ENCODE data around the gene TGM6.

Gene TGM6

GRCh38 chr20:2421247-2421646, 40.5 kb downstream of the TGM6 start:
- TF ChIP-seq CTCF (IDR thresholded peaks at IDR 0.05), result no peak
- no peak overlapping the region for H3K4me3 ChIP-seq (ENCODE audit: low read depth, low read length)
- no peak overlapping the region for H3K9ac ChIP-seq
- H3K36me3 ChIP-seq (ENCODE audit: control insufficient read depth, insufficient read depth, low read length), result no peaks in the 10 kb centered on the region
- no peak overlapping the region for H3K27ac ChIP-seq
- no peaks in the 10 kb centered on the region for H3K9me3 ChIP-seq (ENCODE audit: control insufficient read depth, low read length)
- no peak overlapping the region for H2AFZ ChIP-seq
- H3K27me3 ChIP-seq (ENCODE audit: control insufficient read depth, insufficient read depth, low read length), result no peaks in the 10 kb centered on the region
- no peaks in the 10 kb centered on the region for H3K4me1 ChIP-seq
- H3K79me2 ChIP-seq, result no peaks in the 10 kb centered on the region
- no peak overlapping the region for H3K4me2 ChIP-seq (ENCODE audit: low read length)

- no peaks in the 10 kb centered on the region for H3K4me1 ChIP-seq
- no peak overlapping the region for H3K27ac ChIP-seq
- no peak overlapping the region for H3K4me2 ChIP-seq (ENCODE audit: low read length)
- no peaks in the 10 kb centered on the region for H3K27me3 ChIP-seq (ENCODE audit: control insufficient read depth, insufficient read depth, low read length)
- no peak overlapping the region for H3K9ac ChIP-seq
- H3K79me2 ChIP-seq, result no peaks in the 10 kb centered on the region
- H2AFZ ChIP-seq, result no peak overlapping the region
- no peaks in the 10 kb centered on the region for H3K36me3 ChIP-seq (ENCODE audit: control insufficient read depth, insufficient read depth, low read length)
- TF ChIP-seq CTCF (IDR thresholded peaks at IDR 0.05), result no peak
- no peak overlapping the region for H3K4me3 ChIP-seq (ENCODE audit: low read depth, low read length)
- H3K9me3 ChIP-seq (ENCODE audit: control insufficient read depth, low read length), result no peaks in the 10 kb centered on the region
Measured at GRCh38 chr20:2429051-2429450, 48.4 kb downstream of the TGM6 start.

- no peaks in the 10 kb centered on the region for H3K27me3 ChIP-seq (ENCODE audit: control insufficient read depth, insufficient read depth, low read length)
- H3K4me1 ChIP-seq, result no peaks in the 10 kb centered on the region
- H3K9ac ChIP-seq, result no peak overlapping the region
- no peak overlapping the region for H3K4me2 ChIP-seq (ENCODE audit: low read length)
- H3K9me3 ChIP-seq (ENCODE audit: control insufficient read depth, low read length), result no peaks in the 10 kb centered on the region
- no peak overlapping the region for H3K27ac ChIP-seq
- H3K36me3 ChIP-seq (ENCODE audit: control insufficient read depth, insufficient read depth, low read length), result no peaks in the 10 kb centered on the region
- no peak overlapping the region for H2AFZ ChIP-seq
- TF ChIP-seq CTCF (IDR thresholded peaks at IDR 0.05), result no peak
- no peaks in the 10 kb centered on the region for H3K79me2 ChIP-seq
- no peak overlapping the region for H3K4me3 ChIP-seq (ENCODE audit: low read depth, low read length)
Measured at GRCh38 chr20:2430538-2430937, 49.8 kb downstream of the TGM6 start.

GRCh38 chr20:2431185-2431584, 50.5 kb downstream of the TGM6 start:
- TF ChIP-seq CTCF (IDR thresholded peaks at IDR 0.05), result no peak
- no peak overlapping the region for H3K4me3 ChIP-seq (ENCODE audit: low read depth, low read length)

GRCh38 chr20:2446845-2447244, 66.1 kb downstream of the TGM6 start:
- H3K9me3 ChIP-seq (ENCODE audit: control insufficient read depth, low read length), result no peaks in the 10 kb centered on the region
- no peak overlapping the region for H3K4me3 ChIP-seq (ENCODE audit: low read depth, low read length)
- no peak overlapping the region for H2AFZ ChIP-seq
- no peaks in the 10 kb centered on the region for H3K27me3 ChIP-seq (ENCODE audit: control insufficient read depth, insufficient read depth, low read length)
- no peaks in the 10 kb centered on the region for H3K79me2 ChIP-seq
- H3K9ac ChIP-seq, result no peak overlapping the region
- no peak overlapping the region for H3K27ac ChIP-seq
- no peak overlapping the region for H3K4me2 ChIP-seq (ENCODE audit: low read length)
- no peaks in the 10 kb centered on the region for H3K36me3 ChIP-seq (ENCODE audit: control insufficient read depth, insufficient read depth, low read length)
- no peak for TF ChIP-seq CTCF (IDR thresholded peaks at IDR 0.05)
- H3K4me1 ChIP-seq, result no peaks in the 10 kb centered on the region

More at GRCh38 chr20:2431185-2431584, 50.5 kb downstream of the TGM6 start:
- no peaks in the 10 kb centered on the region for H3K4me1 ChIP-seq
- no peaks in the 10 kb centered on the region for H3K79me2 ChIP-seq
- no peak overlapping the region for H3K9ac ChIP-seq
- no peaks in the 10 kb centered on the region for H3K27me3 ChIP-seq (ENCODE audit: control insufficient read depth, insufficient read depth, low read length)
- H3K27ac ChIP-seq, result no peak overlapping the region
- H3K4me2 ChIP-seq (ENCODE audit: low read length), result no peak overlapping the region
- H3K36me3 ChIP-seq (ENCODE audit: control insufficient read depth, insufficient read depth, low read length), result no peaks in the 10 kb centered on the region
- no peak overlapping the region for H2AFZ ChIP-seq
- H3K9me3 ChIP-seq (ENCODE audit: control insufficient read depth, low read length), result no peaks in the 10 kb centered on the region

Data from parathyroid adenoma (tissue), 2 donors.